ENCODE results near the gene SYNRG.

- TF ChIP-seq ZNF384 (IDR thresholded peaks at IDR 0.05) (no peak), TARDBP (IDR thresholded peaks at IDR 0.05) (no peak), FOXA1 (IDR thresholded peaks at IDR 0.05) (no peak), ARNT (IDR thresholded peaks at IDR 0.05) (no peak), LEF1 (IDR thresholded peaks at IDR 0.05; ENCODE audit: borderline replicate concordance) (no peak), BHLHE40 (IDR thresholded peaks at IDR 0.05; ENCODE audit: borderline replicate concordance) (no peak), ELF4 (IDR thresholded peaks at IDR 0.05) (no peak), NFRKB (IDR thresholded peaks at IDR 0.05) (no peak), SP1 (IDR thresholded peaks at IDR 0.05) (no peak), HDGF (IDR thresholded peaks at IDR 0.05; ENCODE audit: borderline replicate concordance) (no peak), CTBP1 (IDR thresholded peaks at IDR 0.05; ENCODE audit: borderline replicate concordance) (no peak)
Measured at GRCh38 chr17:37520174-37520573, 89.0 kb downstream of the SYNRG start.

Data from HEK293T (cell line).